GM12878 (cell line): ENCODE data around the gene TANC1. TPM values are rescaled to one million over a fixed set of nuclear protein-coding genes. Genes with fewer than 3 reads are reported as not detected.

Source experiments
- ATAC-seq: fragments of 200-7000 bp; cut with Tn5 transposase; 3 replicates; pipeline ENCODE4 v1.9.1; 2020; ENCODE audit warnings: mild to moderate bottlenecking, moderate library complexity
- BruUV-seq: library from RNA; stranded (reverse); fragments of 400-500 nt; replicated peaks from 2 replicates; lab custom pipeline; 2021; lab: Mats Ljungman, UMichigan
- CTCF ChIA-PET: fragments of 300-600 bp; sonication (Branson Sonifier 250); formaldehyde crosslinking; extraction: SDS; loops from one replicate; lab custom pipeline; 2021; ENCODE audit warnings: inconsistent platforms; lab: Yijun Ruan, JAX
- POLR2A ChIA-PET: fragments of 350-600 bp; formaldehyde crosslinking; extraction: SDS; loops from one replicate; lab custom pipeline; 2021; ENCODE audit warnings: inconsistent platforms; lab: Charles Lee
- RAD21 ChIA-PET: fragments of 300-600 bp; sonication (Branson Sonifier 250); formaldehyde crosslinking; loops from one replicate; lab custom pipeline; 2023; ENCODE audit warnings: antibody characterized with exemption; ENCODE audit not compliant: unreplicated experiment; lab: Charles Lee
- SMC1A ChIA-PET: fragments of 300-600 bp; sonication (Branson Sonifier 250); formaldehyde crosslinking; loops from one replicate; lab custom pipeline; 2023; ENCODE audit not compliant: unreplicated experiment, uncharacterized antibody; lab: Charles Lee
- DNase-seq: peaks from one replicate; pipeline ENCODE4 v3.0.0-alpha.2; 2011; ENCODE audit warnings: low read depth, low spot score
- FAIRE-seq: peaks from 3 replicates; lab custom pipeline; 2011; peaks lifted over from hg19 to GRCh38; lab: Jason Lieb, UNC
- H2AFZ ChIP-seq: 2 replicates; pipeline ENCODE4 v1.6.0; 2011; ENCODE audit warnings: low read depth, low read length, control low read depth; ENCODE audit not compliant: control insufficient read depth
- H3K27ac ChIP-seq: 2 replicates; pipeline ENCODE4 v1.5.1; 2011; ENCODE audit warnings: control low read depth; ENCODE audit not compliant: control insufficient read depth, insufficient read depth
- H3K27me3 ChIP-seq, 2 experiments: replicated peaks in 1 of 2; 2 replicates each; pipeline versions ENCODE4 v1.6.0 to v1.6.1; 2011; ENCODE audit warnings: low read length in 1 of 2; ENCODE audit not compliant: control insufficient read depth in 2 of 2, insufficient read depth in 2 of 2
- H3K36me3 ChIP-seq, 2 experiments: 2 replicates each; pipeline ENCODE4 v1.5.1; 2011; ENCODE audit warnings: low read length in 1 of 2; ENCODE audit not compliant: control insufficient read depth in 2 of 2, insufficient read depth in 2 of 2
- H3K4me1 ChIP-seq: 2 replicates; pipeline ENCODE4 v1.6.1; 2011; ENCODE audit warnings: mild to moderate bottlenecking, low read length, moderate library complexity, mixed read lengths; ENCODE audit not compliant: control insufficient read depth, insufficient read depth
- H3K4me2 ChIP-seq: 2 replicates; pipeline ENCODE4 v1.6.0; 2011; ENCODE audit warnings: control low read depth; ENCODE audit not compliant: control insufficient read depth, insufficient read depth
- H3K4me3 ChIP-seq: fragments of 200-600 bp; sonication (generic); 2 replicates; pipeline ENCODE4 v1.5.1; 2016
- H3K79me2 ChIP-seq: 2 replicates; pipeline ENCODE4 v1.6.0; 2011; ENCODE audit warnings: low read length; ENCODE audit not compliant: control insufficient read depth, insufficient read depth
- H3K9ac ChIP-seq: 2 replicates; pipeline ENCODE4 v1.8.0; 2011; ENCODE audit warnings: low read length, control low read depth, mixed read lengths; ENCODE audit not compliant: control insufficient read depth, insufficient read depth
- H3K9me3 ChIP-seq: replicated peaks from 3 replicates; pipeline ENCODE4 v1.5.1; 2011; ENCODE audit warnings: mild to moderate bottlenecking, low read length; ENCODE audit not compliant: control insufficient read depth, insufficient read depth
- H4K20me1 ChIP-seq: 2 replicates; pipeline ENCODE4 v1.6.0; 2011; ENCODE audit not compliant: control insufficient read depth, insufficient read depth
- BMI1 ChIP-seq: fragments of 450-650 bp; IDR thresholded peaks from 2 replicates; pipeline ENCODE4 v1.6.1; 2016; ENCODE audit warnings: mild to moderate bottlenecking, moderate library complexity, borderline replicate concordance
- CREB1 ChIP-seq: IDR thresholded peaks from 2 replicates; pipeline ENCODE4 v1.6.1; 2012; ENCODE audit warnings: low read depth, mild to moderate bottlenecking, inconsistent platforms
- CREM ChIP-seq: IDR thresholded peaks from 2 replicates; pipeline ENCODE4 v1.6.1; 2014; ENCODE audit warnings: antibody characterized with exemption, low read depth
- GABPA ChIP-seq: IDR thresholded peaks from 2 replicates; pipeline ENCODE4 v1.6.1; 2014; ENCODE audit warnings: antibody characterized with exemption, low read depth, mild to moderate bottlenecking, inconsistent platforms
- HCFC1 ChIP-seq: fragments of 150-350 bp; IDR thresholded peaks from 2 replicates; pipeline ENCODE4 v1.6.1; 2014; ENCODE audit warnings: low read length
- IRF4 ChIP-seq: IDR thresholded peaks from 2 replicates; pipeline ENCODE4 v1.6.1; 2011; ENCODE audit warnings: low read depth, low read length
- NFIC ChIP-seq: IDR thresholded peaks from 2 replicates; pipeline ENCODE4 v1.6.1; 2012; ENCODE audit warnings: low read depth, mild to moderate bottlenecking, inconsistent platforms, low read length, moderate library complexity
- RFX5 ChIP-seq: IDR thresholded peaks from 2 replicates; pipeline ENCODE4 v1.6.1; 2011; ENCODE audit warnings: low read depth, low read length, improper control_type of control experiment
- ZSCAN29 ChIP-seq: fragments of 450-650 bp; IDR thresholded peaks from 2 replicates; pipeline ENCODE4 v1.6.1; 2017; ENCODE audit warnings: mild to moderate bottlenecking, moderate library complexity
- WGBS: methylation state at CpG from one replicate; pipeline ENCODE4 v1.1.6; 2016; ENCODE audit warnings: low lambda C conversion rate; ENCODE audit not compliant: insufficient replicate concordance, insufficient coverage; ENCODE audit errors: missing lambda C conversion rate; 5-methylcytosine and 5-hydroxymethylcytosine counted together
- in situ Hi-C: fragments of 300-500 bp; cut with MboI; formaldehyde crosslinking; loops from 9 replicates; pipeline ENCODE4 v1.14.3; 2018; ENCODE audit warnings: mixed read lengths
- intact Hi-C: fragments of 100-400 bp; cut with micrococcal nuclease; formaldehyde crosslinking; loops from one replicate; pipeline ENCODE4 v1.14.2; 2022; ENCODE audit not compliant: unreplicated experiment
- polyA plus RNA-seq, 11 experiments: library from polyadenylated mRNA; depleted of rRNA in 4 of 11; unstranded in 6 of 11; stranded (reverse) in 5 of 11; fragments of >200 nt; fragmentation: Nextera tagmentation in 4 of 11; fragmentation: Illumina TruSeq in 1 of 11; extraction: Ambion mirVana in 4 of 11; extraction: Trizol in 1 of 11; gene quantifications; 1 replicate in 1 of 11; 2 replicates in 10 of 11; pipeline versions ENCODE4 v1.2.1 to v1.2.3, GENCODE V29; 2011 to 2016; ENCODE audit warnings: inconsistent platforms in 2 of 11, missing spikeins in 2 of 11, low read depth in 1 of 11
- total RNA-seq, 4 experiments: library from RNA; depleted of rRNA in 3 of 4; stranded (reverse); fragments of >200 nt in 3 of 4; fragmentation: Illumina TruSeq in 1 of 4; extraction: Trizol in 1 of 4; gene quantifications; 2 replicates each; pipeline versions ENCODE4 v1.2.1 to v1.2.3, GENCODE V29; 2013 to 2021
- TF ChIP-seq, protein P1 (sequence below): fragments of 450-650 bp; IDR thresholded peaks from 2 replicates; pipeline ENCODE4 v1.6.1; 2016; ENCODE audit warnings: mild to moderate bottlenecking, moderate library complexity, borderline replicate concordance

TANC1 gene
- total and polyA plus RNA-seq, 10 of the 15 experiments (the other 5 are each of a cell fraction or from before 2014, with no cell fraction given) = 0.05 to 5.0 (median 0.34) TPM

DNA sequence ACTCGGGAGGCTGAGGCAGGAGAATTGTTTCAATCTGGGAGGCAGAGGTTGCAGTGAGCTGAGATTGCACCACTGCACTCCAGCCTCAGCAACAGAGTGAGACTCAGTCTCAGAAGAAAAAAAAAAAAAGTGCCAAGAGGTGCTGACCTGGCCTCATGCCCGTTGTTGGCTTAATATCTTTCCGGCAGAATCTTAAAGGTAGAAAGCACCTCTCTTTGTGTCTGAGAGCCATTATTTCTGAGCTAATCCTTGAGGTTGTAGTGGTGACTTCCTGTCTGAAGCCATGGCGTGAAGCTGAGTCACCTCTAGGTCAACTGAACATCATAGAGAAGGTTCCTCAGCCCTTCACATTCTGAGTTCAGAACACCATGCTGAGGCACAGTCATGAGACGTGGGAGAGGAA lies 257.6 kb downstream of the TANC1 start:
- TF ChIP-seq RFX5 = no peak
- TF ChIP-seq CREM = peak; percentile 32; the same call in 1 of the 2 replicates
- TF ChIP-seq IRF4 = no peak
- TF ChIP-seq CREB1 = peak; percentile 68
- TF ChIP-seq GABPA = 0 out of 2 replicates have a peak, but pooled peaks have one; percentile 17
- TF ChIP-seq BMI1 = no peak
- Histone ChIP-seq H3K4me3 (no peak overlapping the region), H2AFZ (peak overlapping the region; percentile 29; the same call in 1 of the 2 replicates), H3K79me2 (no peaks in the 10 kb centered on the region), H4K20me1 (no peaks in the 10 kb centered on the region), H3K4me1 (no peaks in the 10 kb centered on the region), H3K27ac (no peak overlapping the region), H3K27me3 (no peaks in the 10 kb centered on the region), H3K4me2 (no peak overlapping the region), H3K9me3 (no peaks in the 10 kb centered on the region), H3K36me3 (no peaks in the 10 kb centered on the region), H3K9ac (no peak overlapping the region)
- CTCF ChIA-PET = interaction anchor here (0.6 kb wide), 1 partner anchor 25 kb away, joined by 3 read pairs; no protein-coding TSS in a partner anchor
- RAD21 ChIA-PET = no interaction called here
- ATAC-seq (peak; percentile 75), FAIRE-seq (no peak), DNase-seq (no peak)
- 38% methylated on average over 5 of the region's 5 CpGs for WGBS
- BruUV-seq = no TSS peak
- intact Hi-C loops (no loop called here), in situ Hi-C loops (no loop called here)
- SMC1A ChIA-PET = interaction anchor here (0.6 to 1.4 kb wide), 2 partner anchors 10 to 107 kb away, joined by 3 read pairs; no protein-coding TSS in a partner anchor
- POLR2A ChIA-PET = no interaction called here

DNA sequence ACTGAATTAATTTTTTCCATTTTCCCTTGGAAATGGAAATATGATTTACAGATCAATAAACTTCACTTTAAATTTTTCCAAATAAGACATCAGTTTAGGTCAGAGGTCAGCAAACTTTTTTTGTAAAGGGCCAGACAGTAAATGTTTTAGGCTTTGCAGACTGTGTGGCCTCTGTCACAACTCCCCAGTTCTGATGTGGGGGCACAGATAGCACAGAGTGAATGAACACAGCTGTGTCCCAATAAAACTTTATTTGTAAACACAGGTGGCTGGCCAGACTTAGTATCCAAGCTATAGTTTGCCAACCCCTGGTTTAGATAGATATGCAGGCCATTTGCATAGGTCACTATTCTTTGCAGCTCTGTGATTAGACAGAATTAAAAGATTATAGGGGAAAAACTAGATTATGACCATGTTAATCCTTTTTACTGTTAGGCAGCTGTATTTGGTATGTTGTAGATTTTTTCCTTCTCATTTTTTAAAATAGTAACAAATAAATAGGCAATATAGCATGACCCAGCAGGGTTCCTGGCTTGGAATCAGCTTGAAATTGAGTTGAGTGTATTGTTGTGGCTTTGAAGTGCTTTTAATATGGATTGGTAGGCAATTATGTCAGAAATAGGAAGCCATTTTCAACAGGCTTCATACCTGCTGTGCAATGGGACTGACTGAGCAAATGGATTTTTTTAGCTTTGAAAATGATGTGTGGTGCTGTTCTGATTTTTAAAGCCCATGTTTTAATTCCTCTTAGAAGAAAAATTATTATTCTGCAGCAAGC lies 258.4 kb downstream of the TANC1 start:
- POLR2A ChIA-PET = no interaction called here
- ATAC-seq = no peak
- no peaks in the 10 kb centered on the region for H3K27me3 ChIP-seq

More for the DNA sequence above, 258.4 kb downstream of the TANC1 start:
- no peak overlapping the region for H3K4me3 ChIP-seq
- no peak overlapping the region for H2AFZ ChIP-seq
- RAD21 ChIA-PET = no interaction called here
- SMC1A ChIA-PET = interaction anchor here (0.6 to 1.4 kb wide), 2 partner anchors 10 to 108 kb away, joined by 3 read pairs; no protein-coding TSS in a partner anchor
- TF ChIP-seq HCFC1 (no peak), NFIC (no peak), ZSCAN29 (no peak)
- TF ChIP-seq, protein P1, sequence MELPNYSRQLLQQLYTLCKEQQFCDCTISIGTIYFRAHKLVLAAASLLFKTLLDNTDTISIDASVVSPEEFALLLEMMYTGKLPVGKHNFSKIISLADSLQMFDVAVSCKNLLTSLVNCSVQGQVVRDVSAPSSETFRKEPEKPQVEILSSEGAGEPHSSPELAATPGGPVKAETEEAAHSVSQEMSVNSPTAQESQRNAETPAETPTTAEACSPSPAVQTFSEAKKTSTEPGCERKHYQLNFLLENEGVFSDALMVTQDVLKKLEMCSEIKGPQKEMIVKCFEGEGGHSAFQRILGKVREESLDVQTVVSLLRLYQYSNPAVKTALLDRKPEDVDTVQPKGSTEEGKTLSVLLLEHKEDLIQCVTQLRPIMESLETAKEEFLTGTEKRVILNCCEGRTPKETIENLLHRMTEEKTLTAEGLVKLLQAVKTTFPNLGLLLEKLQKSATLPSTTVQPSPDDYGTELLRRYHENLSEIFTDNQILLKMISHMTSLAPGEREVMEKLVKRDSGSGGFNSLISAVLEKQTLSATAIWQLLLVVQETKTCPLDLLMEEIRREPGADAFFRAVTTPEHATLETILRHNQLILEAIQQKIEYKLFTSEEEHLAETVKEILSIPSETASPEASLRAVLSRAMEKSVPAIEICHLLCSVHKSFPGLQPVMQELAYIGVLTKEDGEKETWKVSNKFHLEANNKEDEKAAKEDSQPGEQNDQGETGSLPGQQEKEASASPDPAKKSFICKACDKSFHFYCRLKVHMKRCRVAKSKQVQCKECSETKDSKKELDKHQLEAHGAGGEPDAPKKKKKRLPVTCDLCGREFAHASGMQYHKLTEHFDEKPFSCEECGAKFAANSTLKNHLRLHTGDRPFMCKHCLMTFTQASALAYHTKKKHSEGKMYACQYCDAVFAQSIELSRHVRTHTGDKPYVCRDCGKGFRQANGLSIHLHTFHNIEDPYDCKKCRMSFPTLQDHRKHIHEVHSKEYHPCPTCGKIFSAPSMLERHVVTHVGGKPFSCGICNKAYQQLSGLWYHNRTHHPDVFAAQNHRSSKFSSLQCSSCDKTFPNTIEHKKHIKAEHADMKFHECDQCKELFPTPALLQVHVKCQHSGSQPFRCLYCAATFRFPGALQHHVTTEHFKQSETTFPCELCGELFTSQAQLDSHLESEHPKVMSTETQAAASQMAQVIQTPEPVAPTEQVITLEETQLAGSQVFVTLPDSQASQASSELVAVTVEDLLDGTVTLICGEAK = peak; percentile 81
- TF ChIP-seq, all 136 proteins: peak for 1
- H3K9me3 ChIP-seq = no peaks in the 10 kb centered on the region
- CTCF ChIA-PET = interaction anchor here (0.6 kb wide), 1 partner anchor 26 kb away, joined by 3 read pairs; no protein-coding TSS in a partner anchor
- BruUV-seq = no TSS peak
- no peaks in the 10 kb centered on the region for H4K20me1 ChIP-seq
- H3K9ac ChIP-seq = no peak overlapping the region
- no peak overlapping the region for H3K27ac ChIP-seq
- no peak for DNase-seq
- H3K36me3 ChIP-seq = no peaks in the 10 kb centered on the region
- FAIRE-seq = no peak
- H3K79me2 ChIP-seq = no peaks in the 10 kb centered on the region
- H3K4me1 ChIP-seq = no peaks in the 10 kb centered on the region
- no peak overlapping the region for H3K4me2 ChIP-seq
- intact Hi-C loops (no loop called here), in situ Hi-C loops (no loop called here)
